Measurements from ENCODE around the gene LDB3. TPM values are rescaled to one million over a fixed set of nuclear protein-coding genes. Genes with fewer than 3 reads are reported as not detected.

The LDB3 gene
- total and polyA plus RNA-seq, 2 of the 8 experiments (the other 6 are each of a cell fraction or from before 2014, with no cell fraction given), result 0.20 to 0.43 TPM

- Histone ChIP-seq H3K23ac (ENCODE audit: insufficient read length) (no peak overlapping the region), H2BK15ac (ENCODE audit: low read length) (no peak overlapping the region), H4K5ac (ENCODE audit: insufficient read length, low read depth, low read length) (no peak overlapping the region), H3K27ac (ENCODE audit: low read depth, low read length) (no peak overlapping the region), H2AFZ (ENCODE audit: low read length) (no peak overlapping the region), H2BK20ac (ENCODE audit: low read length) (no peak overlapping the region), H3K79me2 (ENCODE audit: control insufficient read depth in 1 of 2, insufficient read depth in 2 of 2, low read length in 2 of 2) (no peaks in the 10 kb centered on the region), H3K79me1 (ENCODE audit: low read depth, low read length) (no peaks in the 10 kb centered on the region), H3K9me3 (ENCODE audit: insufficient read depth in 2 of 2, low read depth in 1 of 2, low read length in 1 of 2) (no peaks in the 10 kb centered on the region), H3K23me2 (ENCODE audit: low read depth, low read length) (no peaks in the 10 kb centered on the region), H4K91ac (replicated peaks; ENCODE audit: insufficient read length, low read length) (no peak overlapping the region), H3K36me3 (ENCODE audit: control insufficient read depth in 2 of 4, insufficient read depth in 4 of 4, low read length in 3 of 4) (no peaks in the 10 kb centered on the region), H3K9ac (replicated peaks in 1 of 4; ENCODE audit: extremely low read depth in 1 of 4, low read depth in 3 of 4, low read length in 3 of 4) (no peak overlapping the region), H4K8ac (ENCODE audit: extremely low read depth, insufficient read depth, low read length) (no peak overlapping the region), H3K56ac (replicated peaks; ENCODE audit: insufficient read length, low read depth, low read length) (no peak overlapping the region), H4K20me1 (replicated peaks in 1 of 2; ENCODE audit: control insufficient read depth in 1 of 2, insufficient read depth in 2 of 2, low read length in 2 of 2) (no peaks in the 10 kb centered on the region), H2BK5ac (ENCODE audit: low read depth, low read length) (no peak overlapping the region), H3K27me3 (replicated peaks in 1 of 4; ENCODE audit: control insufficient read depth in 3 of 4, extremely low read depth in 1 of 4, insufficient read depth in 3 of 4, low read length in 3 of 4) (0 out of 7 replicates have a peak, but pooled peaks cover 0 to 3% (median 0%) of the 10 kb centered on the region in 4 experiments), H3K4me1 (replicated peaks in 1 of 4; ENCODE audit: control insufficient read depth in 3 of 4, insufficient read depth in 4 of 4, low read length in 3 of 4) (no peaks in the 10 kb centered on the region), H3K4ac (replicated peaks; ENCODE audit: insufficient read length, low read depth, low read length) (no peak overlapping the region), H3K18ac (ENCODE audit: extremely low read depth, low read length) (no peak overlapping the region), H2BK120ac (replicated peaks; ENCODE audit: low read depth, low read length) (no peak overlapping the region), H2AK5ac (ENCODE audit: low read depth, low read length) (no peak overlapping the region), H3K4me3 (ENCODE audit: extremely low read depth in 1 of 4, insufficient read depth in 2 of 4, low read depth in 3 of 4, low read length in 4 of 4) (no peak overlapping the region), H3K14ac (ENCODE audit: insufficient read length) (no peak overlapping the region), H2BK12ac (ENCODE audit: low read depth, low read length) (no peak overlapping the region), H3K4me2 (ENCODE audit: insufficient read depth in 1 of 2, low read depth in 2 of 2, low read length in 2 of 2) (no peak overlapping the region)
- WGBS, 2 experiments (ENCODE audit: extremely low coverage in 1 of 2, insufficient coverage in 1 of 2, insufficient read length in 1 of 2, insufficient replicate concordance in 2 of 2, low coverage in 1 of 2, low lambda C conversion rate in 2 of 2, missing lambda C conversion rate in 1 of 2), result 91% methylated on average over 8 of the region's 8 CpGs; no CpG with 5 or more reads in 1 of the 2 experiments
- DNase-seq (ENCODE audit: low read depth in 1 of 2, low spot score in 2 of 2), result no peak
- TF ChIP-seq SP1 (IDR thresholded peaks at IDR 0.05; ENCODE audit: low read depth, low read length), result no peak
- no peak for TF ChIP-seq CTCF (IDR thresholded peaks at IDR 0.05; ENCODE audit: control extremely low read depth in 1 of 3, insufficient read depth in 1 of 3, low read depth in 1 of 3, low read length in 3 of 3)
- no peak for TF ChIP-seq SIRT6 (IDR thresholded peaks at IDR 0.05; ENCODE audit: low read length)
- no peak for TF ChIP-seq MAX (IDR thresholded peaks at IDR 0.05)
- no peak for TF ChIP-seq RAD21 (IDR thresholded peaks at IDR 0.05 in 1 of 2, conservative IDR thresholded peaks at IDR 0.05 in 1 of 2; ENCODE audit: low read depth in 2 of 2, low read length in 2 of 2)
- TF ChIP-seq SUZ12 (IDR thresholded peaks at IDR 0.05; ENCODE audit: low read length), result no peak
- TF ChIP-seq RXRA (IDR thresholded peaks at IDR 0.05; ENCODE audit: insufficient read depth, low read depth, low read length), result no peak
- TF ChIP-seq TBP (IDR thresholded peaks at IDR 0.05; ENCODE audit: low read depth, low read length), result no peak
- TF ChIP-seq SRF (IDR thresholded peaks at IDR 0.05; ENCODE audit: low read depth, low read length), result no peak
- ChIA-PET CTCF (ENCODE audit: partially characterized antibody) (interaction anchor here (0.6 to 3.6 kb wide), 11 partner anchors 10 to 475 kb away, joined by 3 to 23 read pairs (median 5); no protein-coding TSS in a partner anchor), POLR2A (ENCODE audit: partially characterized antibody) (interaction anchor here (1.2 to 1.7 kb wide), 4 partner anchors 11 to 71 kb away, joined by 3 to 5 read pairs (median 4); partner anchors contain the start of gene BMPR1A)
- no peak for FAIRE-seq
Observed at GRCh38 chr10:86699541-86699940, 31.2 kb downstream of the LDB3 start.

Measured in H1 (cell line).